GM21423 (cell line): Measurements from ENCODE around the gene NPL.
A peak's percentile ranks its signal among the peaks of the same experiment; 100 is the strongest.

ENCODE experiments used
- ATAC-seq: cut with Tn5 transposase; IDR thresholded peaks from one replicate; pipeline ENCODE4 v1.9.1; 2021; ENCODE audit warnings: mild to moderate bottlenecking, moderate library complexity; ENCODE audit not compliant: unreplicated experiment

The NPL gene

GRCh38 chr1:182811975-182812722 lies 22.6 kb downstream of the NPL start:
- ATAC-seq, result no peak

- no peak for ATAC-seq
Measured at GRCh38 chr1:182816863-182817262, 27.3 kb downstream of the NPL start.

- ATAC-seq, result no peak
Measured at GRCh38 chr1:182817802-182818201, 28.2 kb downstream of the NPL start.

- ATAC-seq, result no peak
Measured at GRCh38 chr1:182823220-182823619, 33.6 kb downstream of the NPL start.

- ATAC-seq, result no peak
Measured at GRCh38 chr1:182826892-182827291, 37.3 kb downstream of the NPL start.

GRCh38 chr1:182829285-182829932 lies 39.8 kb downstream of the NPL start:
- no peak for ATAC-seq

GRCh38 chr1:182833271-182833670 lies 43.7 kb downstream of the NPL start:
- ATAC-seq, result no peak

GRCh38 chr1:182834326-182834725 lies 44.8 kb downstream of the NPL start:
- no peak for ATAC-seq

- ATAC-seq, result no peak
Measured at GRCh38 chr1:182835806-182836205, 46.2 kb downstream of the NPL start.

- ATAC-seq, result peak; percentile 81
Measured at GRCh38 chr1:182839209-182840066, 49.9 kb downstream of the NPL start, which contains the start of gene DHX9. Gene DHX9, plus strand, starts transcription at chr1:182839347. Its CDS starts 3,220 bp downstream, at chr1:182842567.

- no peak for ATAC-seq
Measured at GRCh38 chr1:182841368-182841988, 51.9 kb downstream of the NPL start.

- no peak for ATAC-seq
Measured at GRCh38 chr1:182842265-182842664, 52.7 kb downstream of the NPL start.

GRCh38 chr1:182845379-182845778 lies 55.8 kb downstream of the NPL start:
- no peak for ATAC-seq

- no peak for ATAC-seq
Measured at GRCh38 chr1:182845894-182846293, 56.3 kb downstream of the NPL start.

- ATAC-seq, result no peak
Measured at GRCh38 chr1:182847105-182847504, 57.5 kb downstream of the NPL start.

- no peak for ATAC-seq
Measured at GRCh38 chr1:182848736-182849135, 59.2 kb downstream of the NPL start.

GRCh38 chr1:182850319-182850718 lies 60.7 kb downstream of the NPL start:
- ATAC-seq, result no peak

GRCh38 chr1:182851825-182852224 lies 62.3 kb downstream of the NPL start:
- ATAC-seq, result no peak

- no peak for ATAC-seq
Measured at GRCh38 chr1:182855911-182856310, 66.3 kb downstream of the NPL start.

- ATAC-seq, result no peak
Measured at GRCh38 chr1:182857212-182857611, 67.6 kb downstream of the NPL start.

- ATAC-seq, result no peak
Measured at GRCh38 chr1:182860658-182861057, 71.1 kb downstream of the NPL start.
